ENCODE data around the gene ZNF783.

ZNF783 gene

GRCh38 chr7:149280661-149281507 is 18.9 kb downstream of the ZNF783 start:
- Histone ChIP-seq H3K9me3 (ENCODE audit: control insufficient read depth, insufficient read depth, low read length) (no peaks in the 10 kb centered on the region), H3K36me3 (ENCODE audit: insufficient read depth, low read length) (no peaks in the 10 kb centered on the region; the same call in 1 of the 2 replicates), H3K4me1 (ENCODE audit: insufficient read depth, low read length) (no peaks in the 10 kb centered on the region), H3K9ac (ENCODE audit: low read depth, low read length) (no peak overlapping the region)

GRCh38 chr7:149281508-149282330 is 19.7 kb downstream of the ZNF783 start:
- no peak overlapping the region for H3K9ac ChIP-seq (ENCODE audit: low read depth, low read length)
- no peaks in the 10 kb centered on the region for H3K9me3 ChIP-seq (ENCODE audit: control insufficient read depth, insufficient read depth, low read length)
- H3K4me1 ChIP-seq (ENCODE audit: insufficient read depth, low read length): no peaks in the 10 kb centered on the region
- H3K36me3 ChIP-seq (ENCODE audit: insufficient read depth, low read length): no peaks in the 10 kb centered on the region; the same call in 1 of the 2 replicates

- no peaks in the 10 kb centered on the region; the same call in 1 of the 2 replicates for H3K36me3 ChIP-seq (ENCODE audit: insufficient read depth, low read length)
- H3K9ac ChIP-seq (ENCODE audit: low read depth, low read length): no peak overlapping the region
- no peaks in the 10 kb centered on the region for H3K9me3 ChIP-seq (ENCODE audit: control insufficient read depth, insufficient read depth, low read length)
- H3K4me1 ChIP-seq (ENCODE audit: insufficient read depth, low read length): no peaks in the 10 kb centered on the region
Measured at GRCh38 chr7:149282331-149282655, 20.3 kb downstream of the ZNF783 start.

GRCh38 chr7:149283321-149283720 is 21.3 kb downstream of the ZNF783 start:
- H3K36me3 ChIP-seq (ENCODE audit: insufficient read depth, low read length): no peaks in the 10 kb centered on the region; the same call in 1 of the 2 replicates
- no peak overlapping the region for H3K9ac ChIP-seq (ENCODE audit: low read depth, low read length)
- no peaks in the 10 kb centered on the region for H3K4me1 ChIP-seq (ENCODE audit: insufficient read depth, low read length)
- no peaks in the 10 kb centered on the region for H3K9me3 ChIP-seq (ENCODE audit: control insufficient read depth, insufficient read depth, low read length)

- Histone ChIP-seq H3K9me3 (ENCODE audit: control insufficient read depth, insufficient read depth, low read length) (no peaks in the 10 kb centered on the region), H3K4me1 (ENCODE audit: insufficient read depth, low read length) (no peaks in the 10 kb centered on the region), H3K9ac (ENCODE audit: low read depth, low read length) (peak overlapping the region; percentile 65; the same call in 1 of the 2 replicates), H3K36me3 (ENCODE audit: insufficient read depth, low read length) (no peaks in the 10 kb centered on the region; the same call in 1 of the 2 replicates)
Measured at GRCh38 chr7:149284343-149284742, 22.3 kb downstream of the ZNF783 start.

GRCh38 chr7:149284850-149285585 is 23.0 kb downstream of the ZNF783 start:
- no peaks in the 10 kb centered on the region; the same call in 1 of the 2 replicates for H3K36me3 ChIP-seq (ENCODE audit: insufficient read depth, low read length)
- H3K9ac ChIP-seq (ENCODE audit: low read depth, low read length): peak overlapping the region; percentile 65

GRCh38 chr7:149285603-149286002 is 23.6 kb downstream of the ZNF783 start:
- H3K4me1 ChIP-seq (ENCODE audit: insufficient read depth, low read length): no peaks in the 10 kb centered on the region
- H3K9ac ChIP-seq (ENCODE audit: low read depth, low read length): peak overlapping the region; percentile 65; the same call in 1 of the 2 replicates
- H3K36me3 ChIP-seq (ENCODE audit: insufficient read depth, low read length): no peaks in the 10 kb centered on the region

More at GRCh38 chr7:149284850-149285585, 23.0 kb downstream of the ZNF783 start:
- Histone ChIP-seq H3K4me1 (ENCODE audit: insufficient read depth, low read length) (no peaks in the 10 kb centered on the region), H3K9me3 (ENCODE audit: control insufficient read depth, insufficient read depth, low read length) (no peaks in the 10 kb centered on the region)

GRCh38 chr7:149286811-149287400 is 24.9 kb downstream of the ZNF783 start:
- Histone ChIP-seq H3K9me3 (ENCODE audit: control insufficient read depth, insufficient read depth, low read length) (no peaks in the 10 kb centered on the region), H3K9ac (ENCODE audit: low read depth, low read length) (no peak overlapping the region), H3K36me3 (ENCODE audit: insufficient read depth, low read length) (no peaks in the 10 kb centered on the region), H3K4me1 (ENCODE audit: insufficient read depth, low read length) (no peaks in the 10 kb centered on the region)

More at GRCh38 chr7:149285603-149286002, 23.6 kb downstream of the ZNF783 start:
- H3K9me3 ChIP-seq (ENCODE audit: control insufficient read depth, insufficient read depth, low read length): no peaks in the 10 kb centered on the region

- no peaks in the 10 kb centered on the region for H3K36me3 ChIP-seq (ENCODE audit: insufficient read depth, low read length)
- no peaks in the 10 kb centered on the region for H3K4me1 ChIP-seq (ENCODE audit: insufficient read depth, low read length)
- no peak overlapping the region for H3K9ac ChIP-seq (ENCODE audit: low read depth, low read length)
- no peaks in the 10 kb centered on the region for H3K9me3 ChIP-seq (ENCODE audit: control insufficient read depth, insufficient read depth, low read length)
Measured at GRCh38 chr7:149287622-149288021, 25.6 kb downstream of the ZNF783 start.

GRCh38 chr7:149289262-149289661 is 27.3 kb downstream of the ZNF783 start:
- Histone ChIP-seq H3K9me3 (ENCODE audit: control insufficient read depth, insufficient read depth, low read length) (no peaks in the 10 kb centered on the region), H3K4me1 (ENCODE audit: insufficient read depth, low read length) (no peaks in the 10 kb centered on the region), H3K9ac (ENCODE audit: low read depth, low read length) (no peak overlapping the region), H3K36me3 (ENCODE audit: insufficient read depth, low read length) (no peaks in the 10 kb centered on the region)

- H3K9ac ChIP-seq (ENCODE audit: low read depth, low read length): no peak overlapping the region
- H3K4me1 ChIP-seq (ENCODE audit: insufficient read depth, low read length): no peaks in the 10 kb centered on the region
- H3K36me3 ChIP-seq (ENCODE audit: insufficient read depth, low read length): no peaks in the 10 kb centered on the region
- no peaks in the 10 kb centered on the region for H3K9me3 ChIP-seq (ENCODE audit: control insufficient read depth, insufficient read depth, low read length)
Measured at GRCh38 chr7:149289856-149290255, 27.9 kb downstream of the ZNF783 start.

GRCh38 chr7:149291036-149291780 is 29.2 kb downstream of the ZNF783 start:
- H3K9me3 ChIP-seq (ENCODE audit: control insufficient read depth, insufficient read depth, low read length): no peaks in the 10 kb centered on the region
- no peaks in the 10 kb centered on the region for H3K36me3 ChIP-seq (ENCODE audit: insufficient read depth, low read length)
- H3K9ac ChIP-seq (ENCODE audit: low read depth, low read length): no peak overlapping the region
- H3K4me1 ChIP-seq (ENCODE audit: insufficient read depth, low read length): no peaks in the 10 kb centered on the region

- Histone ChIP-seq H3K9ac (ENCODE audit: low read depth, low read length) (no peak overlapping the region), H3K4me1 (ENCODE audit: insufficient read depth, low read length) (no peaks in the 10 kb centered on the region), H3K36me3 (ENCODE audit: insufficient read depth, low read length) (no peaks in the 10 kb centered on the region), H3K9me3 (ENCODE audit: control insufficient read depth, insufficient read depth, low read length) (no peaks in the 10 kb centered on the region)
Measured at GRCh38 chr7:149291781-149292461, 29.9 kb downstream of the ZNF783 start.

Data from ES-I3 (cell line).